HEK293 (cell line): Measurements from ENCODE around the gene SNX8.

Source experiments
- AEBP2 ChIP-seq: fragments of 450-650 bp; formaldehyde crosslinking; IDR thresholded peaks from 2 replicates; pipeline ENCODE4 v1.5.1; 2016; ENCODE audit warnings: missing biosample characterization, missing genetic modification characterization, borderline replicate concordance
- GLI4 ChIP-seq: fragments of 450-650 bp; formaldehyde crosslinking; IDR thresholded peaks from 2 replicates; pipeline ENCODE4 v1.5.1; 2016; ENCODE audit warnings: missing biosample characterization, missing genetic modification characterization
- KLF10 ChIP-seq: fragments of 450-650 bp; IDR thresholded peaks from 2 replicates; pipeline ENCODE4 v1.5.1; 2018; ENCODE audit warnings: missing biosample characterization, mild to moderate bottlenecking, missing genetic modification characterization
- KLF17 ChIP-seq: fragments of 450-650 bp; formaldehyde crosslinking; IDR thresholded peaks from 2 replicates; pipeline ENCODE4 v1.5.1; 2016; ENCODE audit warnings: missing biosample characterization, missing genetic modification characterization
- KLF8 ChIP-seq: fragments of 450-650 bp; formaldehyde crosslinking; IDR thresholded peaks from 2 replicates; pipeline ENCODE4 v1.5.1; 2016; ENCODE audit warnings: missing biosample characterization, missing genetic modification characterization
- KLF9 ChIP-seq: fragments of 450-650 bp; formaldehyde crosslinking; IDR thresholded peaks from 2 replicates; pipeline ENCODE4 v1.5.1; 2016; ENCODE audit warnings: missing biosample characterization, missing genetic modification characterization, low read depth
- OSR2 ChIP-seq: fragments of 450-650 bp; formaldehyde crosslinking; IDR thresholded peaks from 2 replicates; pipeline ENCODE4 v1.5.1; 2016; ENCODE audit warnings: missing biosample characterization, missing genetic modification characterization
- PATZ1 ChIP-seq: fragments of 450-650 bp; formaldehyde crosslinking; IDR thresholded peaks from 2 replicates; pipeline ENCODE4 v1.5.1; 2016; ENCODE audit warnings: missing biosample characterization, missing genetic modification characterization
- PRDM4 ChIP-seq: fragments of 450-650 bp; formaldehyde crosslinking; IDR thresholded peaks from 2 replicates; pipeline ENCODE4 v1.5.1; 2017; ENCODE audit warnings: missing biosample characterization, missing genetic modification characterization
- SALL2 ChIP-seq: fragments of 450-650 bp; formaldehyde crosslinking; IDR thresholded peaks from 2 replicates; pipeline ENCODE4 v1.5.0; 2017; ENCODE audit warnings: missing biosample characterization, mild to moderate bottlenecking, missing genetic modification characterization, borderline replicate concordance
- SP2 ChIP-seq: fragments of 450-650 bp; formaldehyde crosslinking; IDR thresholded peaks from 2 replicates; pipeline ENCODE4 v1.5.1; 2016; ENCODE audit warnings: missing biosample characterization, missing genetic modification characterization
- ZBTB20 ChIP-seq: fragments of 450-650 bp; formaldehyde crosslinking; IDR thresholded peaks from 2 replicates; pipeline ENCODE4 v1.5.1; 2016; ENCODE audit warnings: missing biosample characterization, missing genetic modification characterization
- ZBTB7A ChIP-seq: fragments of 450-650 bp; formaldehyde crosslinking; IDR thresholded peaks from 2 replicates; pipeline ENCODE4 v1.5.1; 2016; ENCODE audit warnings: low read depth, missing biosample characterization, missing genetic modification characterization
- ZBTB8A ChIP-seq: fragments of 450-650 bp; formaldehyde crosslinking; IDR thresholded peaks from 2 replicates; pipeline ENCODE4 v1.5.1; 2016; ENCODE audit warnings: missing biosample characterization, missing genetic modification characterization
- ZNF214 ChIP-seq: fragments of 450-650 bp; formaldehyde crosslinking; IDR thresholded peaks from 2 replicates; pipeline ENCODE4 v1.5.1; 2017; ENCODE audit warnings: missing biosample characterization, mild to moderate bottlenecking, missing genetic modification characterization, borderline replicate concordance
- ZNF280C ChIP-seq: fragments of 450-650 bp; formaldehyde crosslinking; IDR thresholded peaks from 2 replicates; pipeline ENCODE4 v1.5.1; 2016; ENCODE audit warnings: missing biosample characterization, missing genetic modification characterization
- ZNF341 ChIP-seq: fragments of 450-650 bp; formaldehyde crosslinking; IDR thresholded peaks from 2 replicates; pipeline ENCODE4; 2016; ENCODE audit warnings: low read depth, missing biosample characterization, missing genetic modification characterization
- ZNF362 ChIP-seq: fragments of 450-650 bp; formaldehyde crosslinking; IDR thresholded peaks from 2 replicates; pipeline ENCODE4 v1.5.1; 2016; ENCODE audit warnings: missing biosample characterization, missing genetic modification characterization
- ZNF398 ChIP-seq: fragments of 450-650 bp; formaldehyde crosslinking; IDR thresholded peaks from 2 replicates; pipeline ENCODE4 v1.5.1; 2017; ENCODE audit warnings: missing biosample characterization, missing genetic modification characterization
- ZNF610 ChIP-seq: fragments of 450-650 bp; formaldehyde crosslinking; IDR thresholded peaks from 2 replicates; pipeline ENCODE4 v1.5.1; 2016; ENCODE audit warnings: missing biosample characterization, missing genetic modification characterization, borderline replicate concordance
- ZNF654 ChIP-seq: fragments of 450-650 bp; formaldehyde crosslinking; IDR thresholded peaks from 2 replicates; pipeline ENCODE4 v1.5.1; 2016; ENCODE audit warnings: low read depth, missing biosample characterization, missing genetic modification characterization
- ZNF670 ChIP-seq: fragments of 450-650 bp; formaldehyde crosslinking; IDR thresholded peaks from 2 replicates; pipeline ENCODE4 v1.5.1; 2016; ENCODE audit warnings: missing biosample characterization, missing genetic modification characterization, low read depth
- ZNF677 ChIP-seq: fragments of 450-650 bp; IDR thresholded peaks from 2 replicates; pipeline ENCODE4 v1.5.0; 2018; ENCODE audit warnings: missing biosample characterization, mild to moderate bottlenecking, missing genetic modification characterization, moderate library complexity
- ZNF777 ChIP-seq: fragments of 450-650 bp; formaldehyde crosslinking; IDR thresholded peaks from 2 replicates; pipeline ENCODE4 v1.5.1; 2017; ENCODE audit warnings: missing biosample characterization, missing genetic modification characterization, borderline replicate concordance
- ZNF830 ChIP-seq: fragments of 450-650 bp; IDR thresholded peaks from 2 replicates; pipeline ENCODE4 v1.5.0; 2018; ENCODE audit warnings: missing biosample characterization, missing genetic modification characterization, low read depth, mild to moderate bottlenecking, moderate library complexity

SNX8 gene

GRCh38 chr7:2353936-2354185 lies 39.6 kb upstream of the SNX8 start (continued):
- TF ChIP-seq KLF17, result no peak
- TF ChIP-seq KLF8 (tag by site-specific recombination), result no peak
- TF ChIP-seq KLF10, result peak; percentile 54; the same call in 1 of the 2 replicates
- 0 out of 2 replicates have a peak, but pooled peaks have one; percentile 17 for TF ChIP-seq ZBTB20 (tag by site-specific recombination)
- no peak for TF ChIP-seq PRDM4 (tag by site-specific recombination)
- peak; percentile 47 for TF ChIP-seq SP2 (tag by site-specific recombination)
- TF ChIP-seq ZNF398 (tag by site-specific recombination), result no peak
- TF ChIP-seq OSR2, result no peak
- TF ChIP-seq GLI4, result no peak
- peak; percentile 53 for TF ChIP-seq PATZ1 (tag by site-specific recombination)
- TF ChIP-seq ZNF362, result no peak
- TF ChIP-seq ZBTB7A (tag by site-specific recombination), result no peak
- peak; percentile 38 for TF ChIP-seq ZNF341 (tag by site-specific recombination)
- no peak for TF ChIP-seq SALL2 (tag by site-specific recombination)
- no peak for TF ChIP-seq ZNF830 (tag by site-specific recombination)
- peak; percentile 78 for TF ChIP-seq KLF9
- no peak for TF ChIP-seq ZNF677 (tag by site-specific recombination)
- TF ChIP-seq AEBP2, result no peak
- no peak for TF ChIP-seq ZNF670 (tag by site-specific recombination)
- TF ChIP-seq ZNF610 (tag by site-specific recombination), result no peak
- no peak for TF ChIP-seq ZNF280C
- TF ChIP-seq ZNF777 (tag by site-specific recombination), result no peak
- TF ChIP-seq ZBTB8A (tag by site-specific recombination), result no peak
- TF ChIP-seq ZNF654, result no peak
- TF ChIP-seq ZNF214 (tag by site-specific recombination), result no peak
